ENCODE data around the gene TMOD2. TPM values are rescaled to one million over a fixed set of nuclear protein-coding genes. Genes with fewer than 3 reads are reported as not detected.

TMOD2 gene
- total RNA-seq, 1 experiment from 2014 or later = 3.6 TPM

GRCh38 chr15:51842852-51843737 is 91.7 kb downstream of the TMOD2 start:
- POLR2A ChIA-PET = no interaction called here
- peak; percentile 51 for ATAC-seq
- no peak for DNase-seq (ENCODE audit: low spot score)
- Mint-ChIP-seq H3K9me3 (no peaks in the 10 kb centered on the region), H3K4me3 (no peak overlapping the region), H3K27ac (no peak overlapping the region), H3K36me3 (no peaks in the 10 kb centered on the region), H3K4me1 (peaks cover 64% of the 10 kb centered on the region), H3K27me3 (ENCODE audit: low read depth) (no peaks in the 10 kb centered on the region)
- no peak for TF ChIP-seq ATF2 (CRISPR knock-in tag; IDR thresholded peaks at IDR 0.05; ENCODE audit: borderline replicate concordance, low read depth)
- TF ChIP-seq TP53 (CRISPR knock-in tag; IDR thresholded peaks at IDR 0.05) = no peak
- TF ChIP-seq, protein P1, sequence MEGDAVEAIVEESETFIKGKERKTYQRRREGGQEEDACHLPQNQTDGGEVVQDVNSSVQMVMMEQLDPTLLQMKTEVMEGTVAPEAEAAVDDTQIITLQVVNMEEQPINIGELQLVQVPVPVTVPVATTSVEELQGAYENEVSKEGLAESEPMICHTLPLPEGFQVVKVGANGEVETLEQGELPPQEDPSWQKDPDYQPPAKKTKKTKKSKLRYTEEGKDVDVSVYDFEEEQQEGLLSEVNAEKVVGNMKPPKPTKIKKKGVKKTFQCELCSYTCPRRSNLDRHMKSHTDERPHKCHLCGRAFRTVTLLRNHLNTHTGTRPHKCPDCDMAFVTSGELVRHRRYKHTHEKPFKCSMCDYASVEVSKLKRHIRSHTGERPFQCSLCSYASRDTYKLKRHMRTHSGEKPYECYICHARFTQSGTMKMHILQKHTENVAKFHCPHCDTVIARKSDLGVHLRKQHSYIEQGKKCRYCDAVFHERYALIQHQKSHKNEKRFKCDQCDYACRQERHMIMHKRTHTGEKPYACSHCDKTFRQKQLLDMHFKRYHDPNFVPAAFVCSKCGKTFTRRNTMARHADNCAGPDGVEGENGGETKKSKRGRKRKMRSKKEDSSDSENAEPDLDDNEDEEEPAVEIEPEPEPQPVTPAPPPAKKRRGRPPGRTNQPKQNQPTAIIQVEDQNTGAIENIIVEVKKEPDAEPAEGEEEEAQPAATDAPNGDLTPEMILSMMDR (IDR thresholded peaks at IDR 0.05) = no peak
- CTCF ChIA-PET = interaction anchor here (0.9 kb wide), 1 partner anchor 46 kb away, joined by 3 read pairs; no protein-coding TSS in a partner anchor

GRCh38 chr15:51844747-51845426 is 93.5 kb downstream of the TMOD2 start:
- peaks cover 56% of the 10 kb centered on the region for H3K4me1 Mint-ChIP-seq
- H3K9me3 Mint-ChIP-seq = no peaks in the 10 kb centered on the region
- ChIA-PET POLR2A (interaction anchor here (1.2 kb wide), 1 partner anchor 38 kb away, joined by 3 read pairs; no protein-coding TSS in a partner anchor), CTCF (interaction anchor here (0.8 kb wide), 1 partner anchor 61 kb away, joined by 4 read pairs; no protein-coding TSS in a partner anchor)
- no peak overlapping the region for H3K27ac Mint-ChIP-seq
- DNase-seq (ENCODE audit: low spot score) (no peak), ATAC-seq (no peak)
- H3K27me3 Mint-ChIP-seq (ENCODE audit: low read depth) = no peaks in the 10 kb centered on the region
- H3K4me3 Mint-ChIP-seq = no peak overlapping the region
- TF ChIP-seq ZNF423 (CRISPR knock-in tag; IDR thresholded peaks at IDR 0.05) (no peak), RELA (CRISPR knock-in tag; IDR thresholded peaks at IDR 0.05; ENCODE audit: borderline replicate concordance) (no peak), ZNF425 (CRISPR knock-in tag; conservative IDR thresholded peaks at IDR 0.05) (no peak), SOX15 (CRISPR knock-in tag; IDR thresholded peaks at IDR 0.05) (no peak), PRRX2 (CRISPR knock-in tag; IDR thresholded peaks at IDR 0.05) (no peak)
- no peaks in the 10 kb centered on the region for H3K36me3 Mint-ChIP-seq

- Mint-ChIP-seq H3K9me3 (no peaks in the 10 kb centered on the region), H3K27me3 (ENCODE audit: low read depth) (no peaks in the 10 kb centered on the region), H3K27ac (no peak overlapping the region; the same call in 1 of the 2 replicates), H3K4me3 (no peak overlapping the region), H3K4me1 (peaks cover 47% of the 10 kb centered on the region), H3K36me3 (no peaks in the 10 kb centered on the region)
- ChIA-PET CTCF (no interaction called here), POLR2A (no interaction called here)
- no peak for ATAC-seq
- no peak for DNase-seq (ENCODE audit: low spot score)
- no peak for TF ChIP-seq KAT7 (CRISPR knock-in tag; IDR thresholded peaks at IDR 0.05; ENCODE audit: borderline replicate concordance)
- no peak for TF ChIP-seq JUN (CRISPR knock-in tag; IDR thresholded peaks at IDR 0.05)
- no peak for TF ChIP-seq FOXP4 (CRISPR knock-in tag; IDR thresholded peaks at IDR 0.05)
- no peak for TF ChIP-seq ATF1 (CRISPR knock-in tag; IDR thresholded peaks at IDR 0.05)
- TF ChIP-seq FOXJ3 (CRISPR knock-in tag; IDR thresholded peaks at IDR 0.05; ENCODE audit: borderline replicate concordance) = no peak
- no peak for TF ChIP-seq FOXK1 (CRISPR knock-in tag; IDR thresholded peaks at IDR 0.05)
- no peak for TF ChIP-seq ZSCAN18 (CRISPR knock-in tag; IDR thresholded peaks at IDR 0.05)
- TF ChIP-seq ATF2 (CRISPR knock-in tag; IDR thresholded peaks at IDR 0.05; ENCODE audit: borderline replicate concordance, low read depth) = no peak
- no peak for TF ChIP-seq ZBTB21 (CRISPR knock-in tag; IDR thresholded peaks at IDR 0.05; ENCODE audit: borderline replicate concordance)
- no peak for TF ChIP-seq CREB1 (CRISPR knock-in tag; IDR thresholded peaks at IDR 0.05)
- TF ChIP-seq ZMAT4 (CRISPR knock-in tag; IDR thresholded peaks at IDR 0.05) = no peak
- TF ChIP-seq ZNF423 (CRISPR knock-in tag; IDR thresholded peaks at IDR 0.05) = no peak
Observed at GRCh38 chr15:51846066-51846462, 94.7 kb downstream of the TMOD2 start.
